Measurements from ENCODE around the gene CKLF.

CKLF gene

DNA sequence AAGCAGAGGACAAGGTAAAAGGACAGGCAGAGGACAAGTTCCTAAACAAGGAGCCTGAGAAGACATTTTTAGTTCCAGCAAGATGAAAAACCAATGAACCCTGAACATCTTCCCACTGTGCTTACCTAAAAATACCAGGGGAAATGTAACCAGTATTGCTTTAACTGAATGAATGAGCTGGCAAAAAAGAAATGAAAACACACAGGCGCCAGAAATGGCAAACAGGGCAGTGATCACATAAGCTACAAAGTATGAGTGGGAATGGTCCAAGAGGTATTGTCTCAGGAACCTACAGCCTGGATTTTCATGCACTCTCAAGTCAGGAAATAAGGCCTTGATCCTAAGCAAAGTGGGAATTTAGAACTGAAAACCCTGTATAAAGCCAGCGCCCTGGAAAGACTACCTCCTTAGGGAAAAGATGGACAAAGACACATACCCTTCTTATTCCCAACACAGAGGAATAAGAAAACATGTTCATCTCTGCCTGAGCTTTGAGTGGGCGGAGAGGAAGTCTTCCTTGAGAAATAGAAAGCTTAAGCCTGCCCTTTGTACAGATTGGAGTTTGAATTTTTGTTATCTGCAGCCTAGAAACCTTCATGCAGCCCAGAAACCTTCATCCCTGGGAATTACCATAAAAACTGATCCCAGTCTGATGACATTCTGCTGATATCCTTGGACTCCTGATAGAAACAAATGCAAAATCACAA, 29.0 kb downstream of the CKLF start:
- no peak overlapping the region for H2BK120ac ChIP-seq (ENCODE audit: insufficient read depth, low read length, poor library complexity)
- H3K4me2 ChIP-seq (ENCODE audit: low read length): no peak overlapping the region
- H3K79me2 ChIP-seq (ENCODE audit: control insufficient read depth, insufficient read depth, low read length, poor library complexity): no peaks in the 10 kb centered on the region
- H2BK5ac ChIP-seq (ENCODE audit: low read depth, low read length, poor library complexity): no peak overlapping the region
- H3K9me3 ChIP-seq (ENCODE audit: insufficient read depth, low read depth, low read length): no peaks in the 10 kb centered on the region
- H3K36me3 ChIP-seq (ENCODE audit: control insufficient read depth in 1 of 2, insufficient read depth in 2 of 2, low read length in 2 of 2): no peaks in the 10 kb centered on the region
- peaks cover 4 to 5% of the 10 kb centered on the region in 2 experiments for H3K4me1 ChIP-seq (ENCODE audit: control insufficient read depth in 1 of 2, insufficient read depth in 2 of 2, low read length in 2 of 2)
- WGBS (ENCODE audit: extremely low coverage, insufficient coverage, insufficient read length): no CpG with 5 or more reads among the region's 3 CpGs
- no peak overlapping the region for H2BK12ac ChIP-seq (ENCODE audit: low read length)
- H3K79me1 ChIP-seq (ENCODE audit: low read length): no peaks in the 10 kb centered on the region
- no peak for DNase-seq
- H2AK5ac ChIP-seq (ENCODE audit: low read length): no peak overlapping the region
- no peak overlapping the region for H3K27ac ChIP-seq (ENCODE audit: low read depth, low read length)
- peaks cover 2% of the 10 kb centered on the region for H3K27me3 ChIP-seq (ENCODE audit: insufficient read depth, low read length)
- H3K18ac ChIP-seq (ENCODE audit: low read length): no peak overlapping the region
- no peak overlapping the region for H3K9ac ChIP-seq (ENCODE audit: low read length)
- no peak overlapping the region for H3K4me3 ChIP-seq (ENCODE audit: low read depth, low read length)
- no peak overlapping the region for H4K91ac ChIP-seq (ENCODE audit: low read depth, low read length)
- no peak overlapping the region for H4K8ac ChIP-seq (ENCODE audit: low read depth, low read length)
- H2AFZ ChIP-seq (ENCODE audit: insufficient read depth, low read length, poor library complexity): no peak overlapping the region
- H3K14ac ChIP-seq (ENCODE audit: low read length): no peak overlapping the region
- no peak overlapping the region for H3K4ac ChIP-seq (ENCODE audit: low read depth, low read length)
- no peak overlapping the region for H3K23ac ChIP-seq (ENCODE audit: low read length)
- H4K12ac ChIP-seq (ENCODE audit: low read depth, low read length): no peak overlapping the region

- H4K91ac ChIP-seq (ENCODE audit: low read depth, low read length): no peak overlapping the region
- DNase-seq: no peak
- H3K27me3 ChIP-seq (ENCODE audit: insufficient read depth, low read length): no peaks in the 10 kb centered on the region
- no peak overlapping the region for H2AK5ac ChIP-seq (ENCODE audit: low read length)
- H3K36me3 ChIP-seq (ENCODE audit: control insufficient read depth in 1 of 2, insufficient read depth in 2 of 2, low read length in 2 of 2): no peaks in the 10 kb centered on the region
- H3K4me2 ChIP-seq (ENCODE audit: low read length): no peak overlapping the region
- H3K4me3 ChIP-seq (ENCODE audit: low read depth, low read length): no peak overlapping the region
- H4K12ac ChIP-seq (ENCODE audit: low read depth, low read length): no peak overlapping the region
- no peak overlapping the region for H3K9ac ChIP-seq (ENCODE audit: low read length)
- WGBS (ENCODE audit: extremely low coverage, insufficient coverage, insufficient read length): no CpG with 5 or more reads among the region's 10 CpGs
- no peaks in the 10 kb centered on the region for H3K9me3 ChIP-seq (ENCODE audit: insufficient read depth, low read depth, low read length)
- H3K27ac ChIP-seq (ENCODE audit: low read depth, low read length): no peak overlapping the region
- H3K18ac ChIP-seq (ENCODE audit: low read length): no peak overlapping the region
- no peak overlapping the region for H3K4ac ChIP-seq (ENCODE audit: low read depth, low read length)
- no peak overlapping the region for H2BK5ac ChIP-seq (ENCODE audit: low read depth, low read length, poor library complexity)
- no peak overlapping the region for H2BK12ac ChIP-seq (ENCODE audit: low read length)
- no peak overlapping the region for H4K8ac ChIP-seq (ENCODE audit: low read depth, low read length)
- H3K14ac ChIP-seq (ENCODE audit: low read length): no peak overlapping the region
- H3K79me2 ChIP-seq (ENCODE audit: control insufficient read depth, insufficient read depth, low read length, poor library complexity): no peaks in the 10 kb centered on the region
- H3K4me1 ChIP-seq (ENCODE audit: control insufficient read depth in 1 of 2, insufficient read depth in 2 of 2, low read length in 2 of 2): peaks cover 3% of the 10 kb centered on the region in 2 experiments
- no peak overlapping the region for H2AFZ ChIP-seq (ENCODE audit: insufficient read depth, low read length, poor library complexity)
- H3K79me1 ChIP-seq (ENCODE audit: low read length): no peaks in the 10 kb centered on the region
- H2BK120ac ChIP-seq (ENCODE audit: insufficient read depth, low read length, poor library complexity): no peak overlapping the region
- no peak overlapping the region for H3K23ac ChIP-seq (ENCODE audit: low read length)
Measured at GRCh38 chr16:66585481-66586239, 33.3 kb downstream of the CKLF start.

DNA sequence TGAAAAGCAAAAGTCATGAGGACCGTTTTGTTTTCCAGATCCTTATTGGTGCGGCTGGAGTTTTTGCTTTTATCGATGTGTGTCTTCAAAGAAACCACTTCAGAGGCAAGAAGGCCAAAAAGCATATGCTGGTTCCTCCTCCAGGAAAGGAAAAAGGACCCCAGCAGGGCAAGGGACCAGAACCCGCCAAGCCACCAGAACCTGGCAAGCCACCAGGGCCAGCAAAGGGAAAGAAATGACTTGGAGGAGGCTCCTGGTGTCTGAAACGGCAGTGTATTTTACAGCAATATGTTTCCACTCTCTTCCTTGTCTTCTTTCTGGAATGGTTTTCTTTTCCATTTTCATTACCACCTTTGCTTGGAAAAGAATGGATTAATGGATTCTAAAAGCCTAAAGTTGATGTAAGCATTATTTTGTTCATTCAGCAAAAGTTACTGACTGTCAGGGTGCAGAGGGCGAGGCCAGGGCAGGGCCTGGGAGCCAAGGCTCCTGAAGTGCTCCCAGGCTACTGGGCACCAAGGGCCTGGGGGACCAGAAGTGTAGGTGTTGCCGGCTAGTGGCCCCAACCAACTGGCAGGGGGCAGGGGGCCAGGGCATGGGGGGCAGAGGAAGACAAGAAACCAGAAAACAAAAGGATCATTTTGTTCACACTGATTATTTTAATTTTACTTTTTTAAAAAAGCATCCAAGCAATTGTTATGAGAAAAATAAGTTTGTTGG, 35.7 kb downstream of the CKLF start:
- Histone ChIP-seq H3K79me1 (ENCODE audit: low read length) (no peaks in the 10 kb centered on the region), H4K91ac (ENCODE audit: low read depth, low read length) (no peak overlapping the region), H3K18ac (ENCODE audit: low read length) (no peak overlapping the region), H3K27ac (ENCODE audit: low read depth, low read length) (no peak overlapping the region), H3K4me1 (ENCODE audit: control insufficient read depth in 1 of 2, insufficient read depth in 2 of 2, low read length in 2 of 2) (no peaks in the 10 kb centered on the region), H3K27me3 (ENCODE audit: insufficient read depth, low read length) (no peaks in the 10 kb centered on the region), H3K4me3 (ENCODE audit: low read depth, low read length) (no peak overlapping the region), H4K12ac (ENCODE audit: low read depth, low read length) (no peak overlapping the region), H3K79me2 (ENCODE audit: control insufficient read depth, insufficient read depth, low read length, poor library complexity) (no peaks in the 10 kb centered on the region), H3K9me3 (ENCODE audit: insufficient read depth, low read depth, low read length) (no peaks in the 10 kb centered on the region), H3K23ac (ENCODE audit: low read length) (no peak overlapping the region), H3K4ac (ENCODE audit: low read depth, low read length) (no peak overlapping the region), H2AK5ac (ENCODE audit: low read length) (no peak overlapping the region), H2BK12ac (ENCODE audit: low read length) (no peak overlapping the region), H2BK120ac (ENCODE audit: insufficient read depth, low read length, poor library complexity) (no peak overlapping the region), H3K14ac (ENCODE audit: low read length) (no peak overlapping the region), H3K9ac (ENCODE audit: low read length) (no peak overlapping the region), H2BK5ac (ENCODE audit: low read depth, low read length, poor library complexity) (no peak overlapping the region), H3K36me3 (ENCODE audit: control insufficient read depth in 1 of 2, insufficient read depth in 2 of 2, low read length in 2 of 2) (no peaks in the 10 kb centered on the region), H3K4me2 (ENCODE audit: low read length) (no peak overlapping the region), H2AFZ (ENCODE audit: insufficient read depth, low read length, poor library complexity) (no peak overlapping the region), H4K8ac (ENCODE audit: low read depth, low read length) (no peak overlapping the region)
- no CpG with 5 or more reads among the region's 7 CpGs for WGBS (ENCODE audit: extremely low coverage, insufficient coverage, insufficient read length)
- DNase-seq: no peak

- no peak overlapping the region for H3K14ac ChIP-seq (ENCODE audit: low read length)
- no peaks in the 10 kb centered on the region for H3K79me1 ChIP-seq (ENCODE audit: low read length)
- no peaks in the 10 kb centered on the region for H3K9me3 ChIP-seq (ENCODE audit: insufficient read depth, low read depth, low read length)
- H3K23ac ChIP-seq (ENCODE audit: low read length): no peak overlapping the region
- no peak overlapping the region for H4K91ac ChIP-seq (ENCODE audit: low read depth, low read length)
- H3K27me3 ChIP-seq (ENCODE audit: insufficient read depth, low read length): no peaks in the 10 kb centered on the region
- DNase-seq: peak in 1 of 2 donors; percentile 14
- no peak overlapping the region for H2BK12ac ChIP-seq (ENCODE audit: low read length)
- H4K12ac ChIP-seq (ENCODE audit: low read depth, low read length): no peak overlapping the region
- no peak overlapping the region for H2BK120ac ChIP-seq (ENCODE audit: insufficient read depth, low read length, poor library complexity)
- no peak overlapping the region for H3K9ac ChIP-seq (ENCODE audit: low read length)
- H3K4me3 ChIP-seq (ENCODE audit: low read depth, low read length): no peak overlapping the region
- H3K27ac ChIP-seq (ENCODE audit: low read depth, low read length): no peak overlapping the region
- H3K18ac ChIP-seq (ENCODE audit: low read length): no peak overlapping the region
- H2BK5ac ChIP-seq (ENCODE audit: low read depth, low read length, poor library complexity): no peak overlapping the region
- no peak overlapping the region for H4K8ac ChIP-seq (ENCODE audit: low read depth, low read length)
- H2AFZ ChIP-seq (ENCODE audit: insufficient read depth, low read length, poor library complexity): no peak overlapping the region
- H2AK5ac ChIP-seq (ENCODE audit: low read length): no peak overlapping the region
- no peaks in the 10 kb centered on the region for H3K79me2 ChIP-seq (ENCODE audit: control insufficient read depth, insufficient read depth, low read length, poor library complexity)
- no peaks in the 10 kb centered on the region for H3K36me3 ChIP-seq (ENCODE audit: control insufficient read depth in 1 of 2, insufficient read depth in 2 of 2, low read length in 2 of 2)
- no peak overlapping the region for H3K4me2 ChIP-seq (ENCODE audit: low read length)
- no peaks in the 10 kb centered on the region for H3K4me1 ChIP-seq (ENCODE audit: control insufficient read depth in 1 of 2, insufficient read depth in 2 of 2, low read length in 2 of 2)
- H3K4ac ChIP-seq (ENCODE audit: low read depth, low read length): no peak overlapping the region
- WGBS (ENCODE audit: extremely low coverage, insufficient coverage, insufficient read length): no CpG with 5 or more reads among the region's 8 CpGs
Measured at GRCh38 chr16:66588981-66589713, 36.8 kb downstream of the CKLF start.
